ENCODE measurements around the gene MIPOL1.
"Not testable (repeated sequence)": the region's sequence is repeated elsewhere in the genome, so short reads cannot be mapped to it uniquely, and the experiment has no call there.

MIPOL1 gene

GRCh38 chr14:37508503-37508902 is 310.8 kb downstream of the MIPOL1 start:
- DNase-seq = no peak
- no peaks in the 10 kb centered on the region for H3K4me1 Mint-ChIP-seq

GRCh38 chr14:37512173-37512572 is 314.4 kb downstream of the MIPOL1 start:
- DNase-seq (no peak), ATAC-seq (no peak)
- Mint-ChIP-seq H3K27me3 (no peaks in the 10 kb centered on the region), H3K4me1 (no peaks in the 10 kb centered on the region), H3K4me3 (no peak overlapping the region), H3K9me3 (no peaks in the 10 kb centered on the region), H3K27ac (no peak overlapping the region)

More at GRCh38 chr14:37508503-37508902, 310.8 kb downstream of the MIPOL1 start:
- no peak overlapping the region for H3K4me3 Mint-ChIP-seq
- no peaks in the 10 kb centered on the region for H3K9me3 Mint-ChIP-seq
- H3K27ac Mint-ChIP-seq = no peak overlapping the region
- H3K27me3 Mint-ChIP-seq = no peaks in the 10 kb centered on the region
- no peak for ATAC-seq

- Mint-ChIP-seq H3K9me3 (no peaks in the 10 kb centered on the region), H3K27ac (no peak overlapping the region), H3K4me3 (no peak overlapping the region), H3K4me1 (no peaks in the 10 kb centered on the region), H3K27me3 (no peaks in the 10 kb centered on the region)
- no peak for ATAC-seq
- no peak for DNase-seq
These were observed 318.0 kb downstream of the MIPOL1 start for GRCh38 chr14:37515771-37516170.

GRCh38 chr14:37526994-37527393 is 329.3 kb downstream of the MIPOL1 start:
- ATAC-seq (no peak), DNase-seq (no peak)
- no peak overlapping the region for H3K4me3 Mint-ChIP-seq
- peaks cover 0 to 10% of the 10 kb centered on the region in 2 donors for H3K9me3 Mint-ChIP-seq
- H3K27ac Mint-ChIP-seq = no peak overlapping the region
- H3K4me1 Mint-ChIP-seq = no peaks in the 10 kb centered on the region
- H3K27me3 Mint-ChIP-seq = no peaks in the 10 kb centered on the region

- no peaks in the 10 kb centered on the region for H3K9me3 Mint-ChIP-seq
- no peaks in the 10 kb centered on the region for H3K27me3 Mint-ChIP-seq
- no peak overlapping the region for H3K4me3 Mint-ChIP-seq
- DNase-seq (no peak), ATAC-seq (no peak)
- H3K27ac Mint-ChIP-seq = no peak overlapping the region
- H3K4me1 Mint-ChIP-seq = no peaks in the 10 kb centered on the region
These were observed 342.3 kb downstream of the MIPOL1 start for GRCh38 chr14:37539992-37540391.

GRCh38 chr14:37544407-37544806 is 346.7 kb downstream of the MIPOL1 start:
- H3K4me1 Mint-ChIP-seq = no peaks in the 10 kb centered on the region
- no peak for ATAC-seq
- H3K27ac Mint-ChIP-seq = no peak overlapping the region
- no peaks in the 10 kb centered on the region for H3K27me3 Mint-ChIP-seq
- no peak overlapping the region for H3K4me3 Mint-ChIP-seq
- no peak for DNase-seq
- H3K9me3 Mint-ChIP-seq = no peaks in the 10 kb centered on the region

- ATAC-seq = no peak
- H3K4me1 Mint-ChIP-seq = no peaks in the 10 kb centered on the region
- DNase-seq = no peak
- no peaks in the 10 kb centered on the region for H3K9me3 Mint-ChIP-seq
- no peaks in the 10 kb centered on the region for H3K27me3 Mint-ChIP-seq
- H3K27ac Mint-ChIP-seq = no peak overlapping the region
- no peak overlapping the region for H3K4me3 Mint-ChIP-seq
These were observed 347.4 kb downstream of the MIPOL1 start for GRCh38 chr14:37545174-37545573.

GRCh38 chr14:37546621-37547447 is 349.1 kb downstream of the MIPOL1 start:
- Mint-ChIP-seq H3K27ac (no peak overlapping the region), H3K4me1 (no peaks in the 10 kb centered on the region), H3K4me3 (no peak overlapping the region), H3K9me3 (no peaks in the 10 kb centered on the region), H3K27me3 (no peaks in the 10 kb centered on the region)
- ATAC-seq (no peak), DNase-seq (no peak)

GRCh38 chr14:37550511-37550910 is 352.8 kb downstream of the MIPOL1 start:
- H3K9me3 Mint-ChIP-seq = peaks cover 7 to 9% of the 10 kb centered on the region in 2 donors
- no peaks in the 10 kb centered on the region for H3K27me3 Mint-ChIP-seq
- no peak for DNase-seq
- no peak overlapping the region for H3K27ac Mint-ChIP-seq
- ATAC-seq = no peak
- H3K4me1 Mint-ChIP-seq = no peaks in the 10 kb centered on the region
- no peak overlapping the region for H3K4me3 Mint-ChIP-seq

- H3K27ac Mint-ChIP-seq = no peak overlapping the region
- peaks cover 7 to 9% of the 10 kb centered on the region in 2 donors for H3K9me3 Mint-ChIP-seq
- no peaks in the 10 kb centered on the region for H3K27me3 Mint-ChIP-seq
- no peak overlapping the region for H3K4me3 Mint-ChIP-seq
- no peak for ATAC-seq
- no peaks in the 10 kb centered on the region for H3K4me1 Mint-ChIP-seq
- no peak for DNase-seq
These were observed 353.4 kb downstream of the MIPOL1 start for GRCh38 chr14:37551119-37551518.

- H3K27me3 Mint-ChIP-seq = no peaks in the 10 kb centered on the region
- no peak overlapping the region for H3K27ac Mint-ChIP-seq
- peaks cover 19% of the 10 kb centered on the region in 2 donors for H3K9me3 Mint-ChIP-seq
- no peaks in the 10 kb centered on the region for H3K4me1 Mint-ChIP-seq
- DNase-seq (no peak), ATAC-seq (no peak)
- H3K4me3 Mint-ChIP-seq = no peak overlapping the region
These were observed 356.3 kb downstream of the MIPOL1 start for GRCh38 chr14:37553935-37554550.

GRCh38 chr14:37555596-37555995 is 357.9 kb downstream of the MIPOL1 start:
- ATAC-seq, DNase-seq, H3K4me1 Mint-ChIP-seq: not testable (repeated sequence)

GRCh38 chr14:37558740-37559139 is 361.0 kb downstream of the MIPOL1 start:
- ATAC-seq = no peak
- peaks cover 15 to 21% of the 10 kb centered on the region in 2 donors for H3K9me3 Mint-ChIP-seq
- DNase-seq = no peak
- H3K27me3 Mint-ChIP-seq = no peaks in the 10 kb centered on the region
- no peaks in the 10 kb centered on the region for H3K4me1 Mint-ChIP-seq
- H3K4me3 Mint-ChIP-seq = no peak overlapping the region
- no peak overlapping the region for H3K27ac Mint-ChIP-seq

More at GRCh38 chr14:37555596-37555995, 357.9 kb downstream of the MIPOL1 start:
- not testable (repeated sequence) for H3K27ac Mint-ChIP-seq, H3K27me3 Mint-ChIP-seq, H3K4me3 Mint-ChIP-seq
- H3K9me3 Mint-ChIP-seq = peaks cover 20 to 21% of the 10 kb centered on the region in 2 donors

GRCh38 chr14:37559386-37559785 is 361.6 kb downstream of the MIPOL1 start:
- Mint-ChIP-seq H3K4me3 (no peak overlapping the region), H3K9me3 (peaks cover 10 to 14% of the 10 kb centered on the region in 2 donors), H3K27ac (no peak overlapping the region), H3K4me1 (no peaks in the 10 kb centered on the region), H3K27me3 (no peaks in the 10 kb centered on the region)
- ATAC-seq = no peak
- no peak for DNase-seq

- no peak overlapping the region for H3K27ac Mint-ChIP-seq
- peaks cover 5 to 7% of the 10 kb centered on the region in 2 donors for H3K9me3 Mint-ChIP-seq
- no peaks in the 10 kb centered on the region for H3K4me1 Mint-ChIP-seq
- no peak for DNase-seq
- H3K4me3 Mint-ChIP-seq = no peak overlapping the region
- no peak for ATAC-seq
- H3K27me3 Mint-ChIP-seq = no peaks in the 10 kb centered on the region
These were observed 365.5 kb downstream of the MIPOL1 start for GRCh38 chr14:37563189-37563588.

- Mint-ChIP-seq H3K4me3 (no peak overlapping the region), H3K27ac (no peak overlapping the region), H3K9me3 (no peaks in the 10 kb centered on the region), H3K4me1 (no peaks in the 10 kb centered on the region), H3K27me3 (no peaks in the 10 kb centered on the region)
- DNase-seq (no peak), ATAC-seq (no peak)
These were observed 367.8 kb downstream of the MIPOL1 start for GRCh38 chr14:37565550-37565949.
